Activated T-helper 1 cell treated with anti-CD3 and anti-CD28 coated beads, Interleukin-12 subunit alpha, Interleukin-12 subunit beta, Interleukin-2, Interleukin-4 antibody, amounts not matched to agents 30 ng/mL and 10 ng/mL and 1 ng/mL, durations not matched to agents 14 hours and 24 hours and 36 hours (primary cell): ENCODE results near the gene HMG20B. TPM values are rescaled to one million over a fixed set of nuclear protein-coding genes. Genes with fewer than 3 reads are reported as not detected.

Experiments used
- DNase-seq: peaks from one replicate; pipeline ENCODE4 v3.0.0; 2021; ENCODE audit warnings: low spot score
- H3K27ac Mint-ChIP-seq: one replicate; pipeline ENCODE4 v1.8.0; 2021; ENCODE audit warnings: mild to moderate bottlenecking, mixed read lengths
- H3K27me3 Mint-ChIP-seq: one replicate; pipeline ENCODE4 v1.8.0; 2022; ENCODE audit warnings: mild to moderate bottlenecking, moderate library complexity, mixed read lengths; ENCODE audit not compliant: insufficient read depth
- H3K36me3 Mint-ChIP-seq: one replicate; pipeline ENCODE4 v1.8.0; 2021; ENCODE audit warnings: low read depth, mixed read lengths
- H3K4me1 Mint-ChIP-seq: one replicate; pipeline ENCODE4 v1.8.0; 2021; ENCODE audit warnings: low read depth, mixed read lengths
- H3K4me3 Mint-ChIP-seq: one replicate; pipeline ENCODE4 v1.8.0; 2021; ENCODE audit warnings: mild to moderate bottlenecking, moderate library complexity, mixed read lengths
- H3K9me3 Mint-ChIP-seq: one replicate; pipeline ENCODE4 v1.8.0; 2021; ENCODE audit warnings: mixed read lengths
- intact Hi-C: fragments of 100-400 bp; cut with micrococcal nuclease; formaldehyde crosslinking; loops from one replicate; pipeline ENCODE4 v1.15.1; 2024
- total RNA-seq: library from RNA; stranded (reverse); gene quantifications from 2 replicates; pipeline ENCODE4 v1.2.3, GENCODE V29; 2022

HMG20B gene
- total RNA-seq, 1 donor from 2014 or later: 56.4 TPM

DNA sequence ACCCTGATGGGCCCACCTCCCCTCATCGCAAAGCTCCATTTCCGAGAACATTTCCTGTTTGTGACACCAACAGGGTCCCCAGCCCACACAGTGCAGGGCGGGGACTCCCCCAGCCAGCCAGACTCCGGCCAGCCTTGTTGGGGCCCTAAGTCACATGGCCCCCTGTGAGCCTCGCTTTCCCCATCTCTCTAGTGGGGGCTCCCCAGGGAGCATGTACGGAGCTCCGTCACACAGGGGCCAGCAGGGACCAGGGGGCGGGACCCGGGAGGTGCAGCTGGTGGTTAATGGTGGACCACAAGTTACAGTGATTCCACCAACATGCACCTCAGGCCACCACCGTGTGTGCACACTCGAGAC is 32.2 kb downstream of the HMG20B start:
- H3K27me3 Mint-ChIP-seq: peaks cover 2% of the 10 kb centered on the region
- DNase-seq: no peak
- H3K4me1 Mint-ChIP-seq: peaks cover 5% of the 10 kb centered on the region
- H3K4me3 Mint-ChIP-seq: no peak overlapping the region
- no peaks in the 10 kb centered on the region for H3K9me3 Mint-ChIP-seq
- H3K36me3 Mint-ChIP-seq: peaks cover 2% of the 10 kb centered on the region
- no peak overlapping the region for H3K27ac Mint-ChIP-seq
- intact Hi-C loops: no loop called here

DNA sequence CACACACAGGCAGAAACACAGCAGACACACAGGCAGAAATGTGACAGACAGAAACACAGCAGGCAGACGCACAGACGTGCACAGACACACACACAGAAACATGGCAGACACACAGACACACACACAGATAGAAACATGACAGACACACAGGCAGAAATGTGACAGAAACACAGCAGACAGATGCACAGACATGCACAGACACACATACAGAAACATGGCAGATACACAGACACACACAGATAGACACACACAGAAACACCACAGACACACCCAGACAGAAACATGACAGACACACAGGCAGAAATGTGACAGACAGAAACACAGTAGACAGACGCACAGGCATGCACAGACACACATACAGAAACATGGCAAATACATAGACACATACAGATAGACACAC is 32.6 kb downstream of the HMG20B start:
- DNase-seq: no peak
- peaks cover 2% of the 10 kb centered on the region for H3K27me3 Mint-ChIP-seq

DNA sequence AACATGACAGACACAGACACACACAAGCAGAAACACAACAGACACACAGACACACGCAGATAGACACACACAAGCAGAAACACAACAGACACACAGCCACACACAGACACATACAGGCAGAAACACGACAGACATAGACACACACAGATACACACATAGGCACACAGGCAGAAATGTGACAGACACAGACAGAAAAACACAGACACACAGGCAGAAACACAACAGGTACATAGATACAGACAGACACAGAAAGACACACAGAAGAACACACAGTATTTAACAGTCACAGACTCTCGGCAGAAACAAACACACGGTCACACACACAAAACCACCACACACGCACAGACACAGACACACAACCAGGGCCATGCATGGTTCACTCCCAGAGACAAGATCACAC is 33.0 kb downstream of the HMG20B start:
- Mint-ChIP-seq H3K27me3 (peaks cover 2% of the 10 kb centered on the region), H3K4me3 (no peak overlapping the region), H3K9me3 (no peaks in the 10 kb centered on the region), H3K36me3 (peaks cover 2% of the 10 kb centered on the region), H3K4me1 (peaks cover 5% of the 10 kb centered on the region), H3K27ac (no peak overlapping the region)
- intact Hi-C loops: no loop called here
- DNase-seq: no peak

More for the DNA sequence above, 32.6 kb downstream of the HMG20B start:
- intact Hi-C loops: no loop called here
- Mint-ChIP-seq H3K4me3 (no peak overlapping the region), H3K4me1 (peaks cover 5% of the 10 kb centered on the region), H3K36me3 (peaks cover 2% of the 10 kb centered on the region), H3K9me3 (no peaks in the 10 kb centered on the region), H3K27ac (no peak overlapping the region)

DNA sequence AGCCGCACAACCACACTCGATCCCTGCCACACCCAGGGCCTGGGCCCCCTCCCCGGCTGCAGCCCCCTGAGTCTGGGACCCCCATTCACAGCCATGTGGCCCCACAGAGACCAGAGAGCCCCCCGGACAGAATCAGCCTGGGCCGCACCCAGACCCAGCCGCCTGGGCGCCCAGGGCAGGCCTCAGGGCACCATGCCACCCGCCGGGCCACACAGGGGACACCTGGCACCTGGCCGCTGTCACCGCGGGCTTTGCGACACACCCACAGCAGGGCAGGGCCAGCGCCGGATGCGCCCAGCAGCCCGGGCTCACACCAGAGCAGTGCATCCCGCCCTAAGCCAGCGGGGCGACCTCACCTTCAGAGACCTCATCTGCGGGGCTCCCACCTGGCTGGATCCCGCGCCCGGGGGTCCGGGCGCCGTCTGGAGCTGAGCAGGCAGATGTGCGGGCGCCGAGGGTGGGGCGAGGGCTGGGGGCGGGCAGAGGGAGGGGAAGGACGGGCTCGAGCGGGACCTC is 33.5 kb downstream of the HMG20B start:
- intact Hi-C loops: no loop called here
- H3K27ac Mint-ChIP-seq: no peak overlapping the region
- H3K9me3 Mint-ChIP-seq: no peaks in the 10 kb centered on the region
- peaks cover 2% of the 10 kb centered on the region for H3K27me3 Mint-ChIP-seq
- H3K36me3 Mint-ChIP-seq: peaks cover 2% of the 10 kb centered on the region
- no peak for DNase-seq
- no peak overlapping the region for H3K4me3 Mint-ChIP-seq
- peaks cover 5% of the 10 kb centered on the region for H3K4me1 Mint-ChIP-seq

DNA sequence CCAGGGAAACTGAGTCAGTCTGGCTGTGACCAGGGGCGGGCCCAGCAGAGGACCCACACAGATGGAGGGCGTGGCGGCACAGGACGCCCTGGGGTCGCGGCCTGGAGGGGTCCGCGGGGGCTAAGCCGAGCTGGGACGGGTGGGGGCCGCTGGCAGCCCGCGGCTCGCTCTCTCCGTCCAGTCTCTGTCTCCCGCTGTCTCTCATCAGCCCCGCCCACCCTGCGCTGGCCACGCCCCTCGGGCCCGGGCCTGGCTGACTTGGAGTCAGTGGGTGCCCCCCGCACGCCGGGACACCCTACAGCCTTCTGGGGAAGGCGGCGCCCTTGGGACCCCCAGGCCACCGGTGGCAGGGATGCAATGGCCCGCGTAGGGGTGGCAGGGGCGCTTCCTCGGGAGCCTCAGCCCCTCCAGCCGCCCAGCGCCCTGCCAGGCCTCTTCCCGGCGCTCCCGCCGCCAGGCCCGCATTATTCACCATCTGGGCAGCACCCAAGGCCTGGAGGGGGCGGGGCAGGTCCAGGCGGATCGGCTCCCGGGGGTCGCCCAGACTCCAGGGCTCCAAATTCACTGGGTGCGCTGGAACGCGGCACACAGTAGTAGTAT is 34.0 kb downstream of the HMG20B start, which contains the start of gene TBXA2R:
Gene TBXA2R (minus strand): TSS at position 186 of the 600 bp plus-strand sequence. CDS start 6,241 bp downstream, outside the sequence.
- Mint-ChIP-seq H3K4me3 (no peak within 1 kb of the TSS), H3K27ac (no peak within 1 kb of the TSS), H3K27me3 (peaks cover 2% of the 10 kb centered on the region), H3K4me1 (peaks cover 5% of the 10 kb centered on the region), H3K36me3 (peaks cover 2% of the 10 kb centered on the region), H3K9me3 (no peaks in the 10 kb centered on the region)
- peak; percentile 26 for DNase-seq
- intact Hi-C loops: no loop called here

DNA sequence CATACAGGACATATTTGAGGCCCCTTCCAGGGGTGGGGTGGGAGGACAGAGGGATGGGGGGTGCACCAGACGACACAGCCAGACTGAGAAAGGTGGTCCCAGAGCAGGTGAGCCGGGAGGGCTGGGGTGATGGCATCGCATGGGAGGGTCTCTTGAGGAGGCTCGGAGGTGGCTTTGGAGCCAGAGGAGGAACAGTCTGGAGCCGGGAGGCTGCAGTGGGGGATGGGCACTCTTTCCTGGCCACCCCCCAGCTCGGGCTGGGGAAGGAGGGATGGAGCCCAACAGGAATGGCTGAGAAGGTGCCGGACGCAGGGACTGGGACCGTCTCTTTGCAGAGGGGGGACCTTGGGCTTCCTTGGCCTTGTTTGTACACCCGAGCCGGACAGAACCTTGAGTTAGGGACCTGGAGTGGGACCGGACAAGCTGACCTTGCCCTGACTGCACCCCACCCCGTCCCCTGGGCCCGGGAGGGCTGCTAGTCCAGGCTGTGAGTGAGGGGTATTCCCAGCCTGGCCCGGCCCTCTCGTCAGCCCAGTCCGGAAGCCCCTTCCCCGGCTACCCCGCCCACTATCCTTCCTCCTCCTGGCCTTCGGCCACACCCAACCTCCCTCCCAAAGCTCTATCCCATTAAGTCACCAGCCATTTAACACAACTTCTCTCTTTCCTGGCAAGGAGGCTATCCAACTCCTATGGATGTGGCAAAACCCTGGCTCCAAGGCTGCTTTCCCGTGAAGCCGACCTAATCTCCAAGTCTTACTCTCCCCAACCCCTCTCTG is 34.7 kb downstream of the HMG20B start:
- no peak for DNase-seq
- Mint-ChIP-seq H3K9me3 (no peaks in the 10 kb centered on the region), H3K4me3 (peak overlapping the region; percentile 34), H3K27me3 (peaks cover 2% of the 10 kb centered on the region), H3K4me1 (peaks cover 5% of the 10 kb centered on the region), H3K27ac (no peak overlapping the region), H3K36me3 (peaks cover 5% of the 10 kb centered on the region)
- intact Hi-C loops: no loop called here

DNA sequence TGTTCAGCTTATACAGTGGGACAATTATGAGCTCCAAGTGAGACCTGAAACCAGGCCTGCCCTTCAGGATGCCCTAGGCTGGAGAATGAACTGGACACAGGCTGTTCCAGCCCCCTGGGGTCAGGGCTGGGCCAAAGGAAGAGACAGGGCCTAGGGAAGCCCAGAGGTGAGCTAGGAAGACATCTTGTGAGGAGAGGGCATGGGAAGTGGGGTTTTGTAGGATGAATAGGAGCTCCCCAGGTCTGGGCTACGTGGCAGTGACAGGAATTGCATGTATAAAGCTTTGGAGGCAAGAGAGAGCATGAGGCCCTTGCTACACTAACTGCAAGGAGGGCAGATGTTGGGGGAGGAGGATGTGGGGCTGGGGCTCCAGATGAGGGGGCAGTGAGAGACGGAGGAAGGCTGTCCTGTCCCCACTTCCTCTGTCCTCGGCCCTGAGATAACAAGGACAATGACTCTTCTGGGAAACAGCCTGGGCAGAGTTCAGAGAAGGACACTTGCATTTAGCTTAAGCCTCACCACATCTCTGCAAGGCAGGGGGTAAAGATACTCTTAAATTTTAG is 35.4 kb downstream of the HMG20B start:
- H3K36me3 Mint-ChIP-seq: peaks cover 5% of the 10 kb centered on the region
- no peaks in the 10 kb centered on the region for H3K9me3 Mint-ChIP-seq
- H3K27ac Mint-ChIP-seq: no peak overlapping the region
- H3K4me3 Mint-ChIP-seq: peak overlapping the region; percentile 34
- no peak for DNase-seq
- H3K27me3 Mint-ChIP-seq: peaks cover 2% of the 10 kb centered on the region
- peaks cover 5% of the 10 kb centered on the region for H3K4me1 Mint-ChIP-seq
- intact Hi-C loops: no loop called here

DNA sequence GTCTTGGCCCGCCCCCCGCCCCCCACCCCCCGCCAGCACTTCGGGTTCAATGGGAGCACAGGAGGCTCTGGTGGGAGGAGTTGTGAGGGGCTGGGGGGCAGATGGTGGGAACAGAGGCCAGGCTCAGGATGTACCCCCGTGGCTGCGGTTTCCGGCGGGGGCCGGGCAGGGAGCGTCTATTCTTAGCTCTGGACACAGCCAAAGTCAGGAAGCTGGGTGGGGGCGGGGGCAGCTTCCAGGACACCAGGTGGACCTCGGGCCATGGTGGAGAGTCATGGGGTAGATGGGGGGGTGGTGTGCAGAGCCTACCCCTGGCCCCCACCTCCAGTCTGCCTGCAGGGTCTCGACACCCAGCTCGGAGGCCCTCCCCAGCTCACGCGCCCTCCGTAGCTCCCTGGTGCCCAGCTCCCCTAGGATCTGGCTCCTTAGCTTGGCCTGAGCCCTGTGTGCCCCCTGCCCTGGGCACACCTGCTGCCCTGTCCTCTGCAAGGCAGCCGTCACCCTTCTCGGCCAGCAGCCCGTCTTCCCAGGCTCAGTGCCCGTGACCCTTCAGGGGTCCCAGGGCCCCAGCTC is 36.1 kb downstream of the HMG20B start:
- peaks cover 5% of the 10 kb centered on the region for H3K4me1 Mint-ChIP-seq
- H3K27me3 Mint-ChIP-seq: peaks cover 2% of the 10 kb centered on the region
- H3K9me3 Mint-ChIP-seq: no peaks in the 10 kb centered on the region
- no peak overlapping the region for H3K4me3 Mint-ChIP-seq
- no peak for DNase-seq
- intact Hi-C loops: no loop called here
- no peak overlapping the region for H3K27ac Mint-ChIP-seq
- H3K36me3 Mint-ChIP-seq: peaks cover 5% of the 10 kb centered on the region

DNA sequence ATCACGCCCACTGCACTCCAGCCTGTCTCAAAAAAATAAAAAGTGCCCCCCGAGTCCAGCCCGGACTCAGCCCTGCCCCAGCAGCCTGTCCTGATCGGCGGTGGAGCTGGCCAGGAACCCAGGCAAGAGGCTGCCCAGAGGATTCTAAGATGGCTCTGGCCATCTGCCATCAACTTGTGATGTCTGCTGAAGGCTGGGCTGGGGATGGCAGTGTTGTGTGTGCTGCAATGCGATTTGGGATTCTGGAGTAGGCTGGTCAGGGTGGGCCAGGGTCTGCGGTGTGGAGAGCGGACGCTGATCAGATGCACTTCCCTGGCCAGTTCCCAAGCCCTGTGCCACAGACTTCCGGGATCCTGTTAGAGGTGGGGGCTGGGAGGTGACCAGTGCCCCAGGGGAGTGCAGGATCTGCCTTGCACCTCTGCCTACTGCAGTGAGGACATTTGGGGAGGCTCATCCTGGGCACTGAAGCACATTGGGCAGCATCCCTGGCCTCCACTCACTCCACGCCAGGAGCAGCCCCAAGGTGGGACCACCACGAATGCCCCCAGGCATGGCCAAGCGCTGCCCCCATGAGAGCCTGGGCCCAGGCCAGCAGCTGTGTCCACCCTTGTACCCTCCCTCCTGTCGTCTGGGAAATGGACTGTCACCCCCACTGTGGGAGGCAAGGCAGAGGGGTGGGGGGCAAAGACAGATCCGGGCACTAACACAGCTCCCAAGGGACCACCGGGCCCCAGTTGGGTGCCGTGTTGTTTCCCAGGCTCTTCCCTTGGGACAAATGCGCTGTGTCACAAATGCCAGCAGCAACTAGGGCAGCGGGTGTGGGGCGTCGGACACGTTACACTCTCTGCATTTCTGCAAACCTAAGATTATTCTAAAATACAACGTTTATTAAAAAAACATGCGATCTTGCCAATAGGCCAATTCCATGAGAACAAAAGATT is 37.3 kb downstream of the HMG20B start:
- no peak for DNase-seq
- H3K9me3 Mint-ChIP-seq: no peaks in the 10 kb centered on the region
- no peak overlapping the region for H3K27ac Mint-ChIP-seq
- H3K36me3 Mint-ChIP-seq: peaks cover 5% of the 10 kb centered on the region
- H3K4me1 Mint-ChIP-seq: peaks cover 5% of the 10 kb centered on the region
- H3K4me3 Mint-ChIP-seq: no peak overlapping the region
- H3K27me3 Mint-ChIP-seq: peaks cover 2% of the 10 kb centered on the region
- intact Hi-C loops: no loop called here

DNA sequence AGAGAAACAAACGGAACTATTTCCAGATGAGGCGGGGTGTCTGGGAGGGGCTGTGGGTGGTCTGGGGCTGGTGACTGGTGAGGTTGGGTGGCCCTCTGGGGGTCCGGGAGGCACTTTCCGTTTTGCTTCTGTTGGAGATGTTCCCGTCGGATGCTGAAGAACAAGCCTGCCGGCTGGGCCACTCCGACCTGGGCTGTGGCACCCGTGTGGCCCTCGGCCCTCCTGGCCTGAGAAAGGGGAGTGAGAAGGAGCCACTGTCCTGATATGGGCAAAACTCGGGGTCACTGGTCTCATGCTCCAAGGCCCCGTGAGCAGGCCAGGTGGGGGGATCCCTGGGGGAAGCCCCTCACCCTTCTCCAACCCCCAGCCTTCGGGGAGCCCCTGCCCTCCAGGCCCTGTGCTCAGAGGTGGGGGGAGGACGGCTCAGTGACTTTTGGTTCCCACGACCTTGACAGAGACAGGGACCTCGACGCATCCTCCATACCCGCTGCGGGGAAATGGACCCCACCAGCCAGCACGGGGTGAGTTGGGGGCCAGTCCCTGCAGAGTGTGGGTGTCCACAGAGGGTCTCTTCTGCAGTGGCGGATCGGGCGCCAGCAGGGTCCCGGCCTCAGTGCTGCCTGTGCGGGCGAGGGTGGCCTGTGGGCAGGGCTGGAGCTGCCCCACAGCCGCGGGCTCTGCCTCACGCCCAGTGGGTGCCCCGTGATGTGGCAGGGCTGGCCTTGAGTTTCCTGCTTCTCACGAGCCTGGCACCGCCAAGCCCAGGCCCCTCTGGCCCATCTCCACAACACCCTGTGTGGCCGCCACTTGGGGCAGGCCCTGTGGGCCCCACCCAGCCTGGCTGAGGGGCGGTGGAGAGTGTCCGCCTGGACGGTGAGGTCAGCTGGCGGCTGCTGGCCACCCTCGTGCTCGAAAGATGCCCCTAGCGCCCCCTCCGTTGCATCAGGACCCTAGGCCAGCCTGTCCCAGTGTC is 38.3 kb downstream of the HMG20B start:
- Mint-ChIP-seq H3K27ac (no peak overlapping the region), H3K27me3 (peaks cover 2% of the 10 kb centered on the region), H3K4me1 (peaks cover 5% of the 10 kb centered on the region), H3K4me3 (no peak overlapping the region), H3K9me3 (no peaks in the 10 kb centered on the region), H3K36me3 (peaks cover 5% of the 10 kb centered on the region)
- no peak for DNase-seq
- intact Hi-C loops: no loop called here

DNA sequence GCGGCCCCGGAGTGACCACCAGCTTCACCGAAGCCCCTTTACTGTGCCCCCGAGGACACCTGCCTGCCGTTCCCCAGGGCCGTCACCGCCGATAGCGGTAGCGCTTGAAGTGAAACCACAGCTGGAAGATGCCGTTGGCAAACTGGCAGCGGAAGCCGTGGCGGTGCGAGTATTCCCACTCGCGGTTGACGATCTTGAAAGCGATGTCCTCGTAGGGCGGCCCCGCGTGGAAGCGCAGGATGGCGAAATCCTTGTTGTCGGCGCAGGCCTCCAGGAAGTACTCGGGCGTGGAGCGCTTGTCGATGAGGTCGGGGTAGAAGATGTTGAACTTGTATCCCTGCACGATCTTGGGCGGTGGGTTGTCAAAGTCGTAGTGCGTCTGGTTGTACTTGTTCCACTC is 39.1 kb downstream of the HMG20B start:
- intact Hi-C loops: no loop called here
- Mint-ChIP-seq H3K4me1 (peaks cover 5% of the 10 kb centered on the region), H3K4me3 (no peak overlapping the region), H3K27me3 (peaks cover 2% of the 10 kb centered on the region), H3K36me3 (peaks cover 5% of the 10 kb centered on the region), H3K9me3 (no peaks in the 10 kb centered on the region), H3K27ac (no peak overlapping the region)
- no peak for DNase-seq
